Naive B cell (primary cell): Measurements from ENCODE around the gene METTL1. TPM values are rescaled to one million over a fixed set of nuclear protein-coding genes. Genes with fewer than 3 reads are reported as not detected.

Experiments
- polyA plus RNA-seq, 6 donors: library from polyadenylated mRNA; unstranded; fragments of 300-500 nt; fragmentation: Illumina TruSeq; gene quantifications; one replicate each; pipeline ENCODE4 v1.2.3, GENCODE V29; 2021; ENCODE audit warnings: low read depth in 6 of 6

METTL1 gene
- polyA plus RNA-seq, 6 donors from 2014 or later = 6.9 to 13.2 (median 11.4) TPM

Other genes with a start within 250 kb of the METTL1 start
- gene MBD6, start 249.3 kb downstream of the METTL1 start, polyA plus RNA-seq = 1 to 10 TPM; 1.8 to 8.2 (median 5.0) TPM
- 10 to 100 TPM; 65.6 to 87.3 (median 71.2) TPM for gene DCTN2, start 224.9 kb downstream of the METTL1 start, polyA plus RNA-seq
- not detected for gene KIF5A, start 222.1 kb downstream of the METTL1 start, polyA plus RNA-seq
- 10 to 100 TPM; 15.8 to 42.0 (median 19.1) TPM for gene PIP4K2C, start 180.9 kb downstream of the METTL1 start, polyA plus RNA-seq
- gene DTX3, start 167.3 kb downstream of the METTL1 start, polyA plus RNA-seq = under 1 TPM in 5 of 6 donors, not detected in 1; 0.16 to 0.53 (median 0.29) TPM
- not detected for gene ARHGEF25, start 160.7 kb downstream of the METTL1 start, polyA plus RNA-seq
- not detected for gene B4GALNT1, start 138.9 kb downstream of the METTL1 start, polyA plus RNA-seq
- gene OS9, start 78.0 kb downstream of the METTL1 start, polyA plus RNA-seq = 10 to 100 TPM; 72.0 to 87.9 (median 77.1) TPM
- gene AGAP2, start 33.4 kb downstream of the METTL1 start, polyA plus RNA-seq = 1 to 10 TPM; 1.2 to 4.0 (median 2.1) TPM
- gene TSPAN31, start 27.1 kb downstream of the METTL1 start, polyA plus RNA-seq = 10 to 100 TPM; 48.3 to 82.1 (median 57.7) TPM
- gene CDK4, start 19.8 kb downstream of the METTL1 start, polyA plus RNA-seq = 10 to 100 TPM; 63.2 to 99.0 (median 67.8) TPM
- gene MARCHF9, start 17.0 kb downstream of the METTL1 start, polyA plus RNA-seq = 10 to 100 TPM; 10.9 to 21.0 (median 14.2) TPM
- gene CYP27B1, start 5.0 kb downstream of the METTL1 start, polyA plus RNA-seq = under 1 TPM in 3 of 6 donors, not detected in 3; 0.09 to 0.58 (median 0.31) TPM
- gene EEF1AKMT3, start 509 bp upstream of the METTL1 start, polyA plus RNA-seq = under 1 TPM in 4 of 6 donors, not detected in 2; 0.09 to 0.53 (median 0.47) TPM
- gene TSFM, start 10.7 kb upstream of the METTL1 start, polyA plus RNA-seq = 10 to 100 TPM; 19.3 to 32.4 (median 27.7) TPM
- under 1 TPM in 4 of 6 donors, not detected in 2; 0.19 to 0.82 (median 0.48) TPM for gene AVIL, start 46.6 kb upstream of the METTL1 start, polyA plus RNA-seq
- 10 to 100 TPM; 44.3 to 65.3 (median 53.2) TPM for gene CTDSP2, start 74.6 kb upstream of the METTL1 start, polyA plus RNA-seq
- 10 to 100 TPM; 11.0 to 39.3 (median 22.4) TPM for gene ATP23, start 169.5 kb upstream of the METTL1 start, polyA plus RNA-seq